K562 (cell line): ENCODE results near the gene CPTP. TPM values are rescaled to one million over a fixed set of nuclear protein-coding genes. Genes with fewer than 3 reads are reported as not detected.

Source experiments
- ATAC-seq: fragments of 200-7000 bp; cut with Tn5 transposase; 3 replicates; pipeline ENCODE4 v1.9.1; 2020; ENCODE audit warnings: moderate library complexity
- BruUV-seq: library from RNA; stranded (reverse); fragments of 400-500 nt; replicated peaks from 2 replicates; lab custom pipeline; 2021; lab: Mats Ljungman, UMichigan
- CTCF ChIA-PET: fragments of 300-600 bp; formaldehyde crosslinking; extraction: SDS; loops from one replicate; lab custom pipeline; 2021; ENCODE audit warnings: low intra/inter-chr PET ratio; lab: Yijun Ruan, JAX
- POLR2A ChIA-PET: fragments of 300-600, 350-650 bp; sonication (Branson Sonifier 250); formaldehyde crosslinking; extraction: SDS; loops from one replicate; lab custom pipeline; 2021; ENCODE audit warnings: antibody characterized with exemption, inconsistent platforms; lab: Yijun Ruan, JAX
- DNase-seq, 4 experiments: peaks; one replicate each; pipeline versions ENCODE4 v3.0.0 to v3.0.0-alpha.2; 2011 to 2018; ENCODE audit warnings: low spot score in 3 of 4, mixed read lengths in 3 of 4; ENCODE audit errors: extremely low read depth in 1 of 4
- FAIRE-seq: peaks from 2 replicates; lab custom pipeline; 2011; peaks lifted over from hg19 to GRCh38; lab: Jason Lieb, UNC
- H2AFZ ChIP-seq: 2 replicates; pipeline ENCODE4 v1.6.0; 2011; ENCODE audit warnings: low read depth, low read length, control low read depth, inconsistent platforms
- H3K27ac ChIP-seq: fragments of 200-600 bp; 3 replicates; pipeline ENCODE4 v1.8.0; 2011; ENCODE audit warnings: low read depth, mild to moderate bottlenecking, control low read depth, inconsistent platforms, low read length, moderate library complexity, mixed read lengths; ENCODE audit errors: extremely low read depth
- H3K27me3 ChIP-seq, 2 experiments: fragments of 300-600 bp in 1 of 2; 2 replicates in 1 of 2; 3 replicates in 1 of 2; pipeline versions ENCODE4 v1.6.0 to v1.8.0; 2011; ENCODE audit warnings: inconsistent platforms in 2 of 2, low read length in 2 of 2, mild to moderate bottlenecking in 1 of 2, mixed read lengths in 1 of 2, moderate library complexity in 1 of 2; ENCODE audit not compliant: control insufficient read depth in 2 of 2, insufficient read depth in 2 of 2
- H3K36me3 ChIP-seq: fragments of 300-600 bp; 3 replicates; pipeline ENCODE4 v1.8.0; 2011; ENCODE audit warnings: mild to moderate bottlenecking, low read length, inconsistent platforms; ENCODE audit not compliant: control insufficient read depth, insufficient read depth
- H3K4me1 ChIP-seq, 2 experiments: fragments of 200-600 bp in 1 of 2; replicated peaks in 1 of 2; 2 replicates in 1 of 2; 3 replicates in 1 of 2; pipeline versions ENCODE4 v1.5.1 to v1.8.0; 2011; ENCODE audit warnings: inconsistent platforms in 2 of 2, low read length in 2 of 2, mild to moderate bottlenecking in 1 of 2, mixed read lengths in 1 of 2, moderate library complexity in 1 of 2; ENCODE audit not compliant: control insufficient read depth in 2 of 2, insufficient read depth in 2 of 2
- H3K4me2 ChIP-seq: 2 replicates; pipeline ENCODE4 v1.6.1; 2011; ENCODE audit warnings: low read length, control low read depth, inconsistent platforms, mixed read lengths; ENCODE audit not compliant: insufficient read depth
- H3K4me3 ChIP-seq: fragments of 200-600 bp; sonication (generic), shearing (Covaris generic); 2 replicates; pipeline ENCODE4 v1.5.1; 2016; ENCODE audit warnings: control low read depth, inconsistent platforms
- H3K79me2 ChIP-seq: fragments of 200-600 bp; 3 replicates; pipeline ENCODE4 v1.8.0; 2011; ENCODE audit warnings: low read length, inconsistent platforms; ENCODE audit not compliant: control insufficient read depth, insufficient read depth
- H3K9ac ChIP-seq, 2 experiments: 2 replicates each; pipeline versions ENCODE4 v1.6.0 to v1.6.1; 2011; ENCODE audit warnings: low read depth in 2 of 2, low read length in 2 of 2, control low read depth in 1 of 2, inconsistent platforms in 1 of 2, mild to moderate bottlenecking in 1 of 2, mixed read lengths in 1 of 2; ENCODE audit not compliant: insufficient read depth in 1 of 2
- H3K9me1 ChIP-seq: one replicate; pipeline ENCODE4 v1.6.0; 2011; ENCODE audit warnings: inconsistent platforms, mild to moderate bottlenecking, low read length, moderate library complexity; ENCODE audit not compliant: control insufficient read depth, insufficient read depth
- H3K9me3 ChIP-seq: replicated peaks from 2 replicates; pipeline ENCODE4 v1.5.1; 2011; ENCODE audit warnings: low read depth, low read length, inconsistent platforms; ENCODE audit not compliant: control insufficient read depth, insufficient read depth
- H4K20me1 ChIP-seq: replicated peaks from 2 replicates; pipeline ENCODE4 v1.6.1; 2011; ENCODE audit warnings: low read length, inconsistent platforms, mixed read lengths; ENCODE audit not compliant: control insufficient read depth, insufficient read depth
- BDP1 ChIP-seq: IDR thresholded peaks from 3 replicates; pipeline ENCODE4 v1.6.1; 2011; ENCODE audit not compliant: insufficient read length, insufficient read depth
- CBFA2T3 ChIP-seq: fragments of 450-650 bp; IDR thresholded peaks from 2 replicates; pipeline ENCODE4 v1.6.1; 2017
- CREB1 ChIP-seq, 2 experiments: sonication (generic) in 1 of 2; formaldehyde crosslinking in 1 of 2; IDR thresholded peaks; 2 replicates each; pipeline versions ENCODE4 v1.6.1 to v1.8.0; 2012 to 2022; ENCODE audit warnings: inconsistent platforms in 1 of 2, mild to moderate bottlenecking in 1 of 2, missing genetic modification reagents in 1 of 2, moderate library complexity in 1 of 2
- GABPB2 ChIP-seq: fragments of 250-450 bp; sonication (Bioruptor Pico); conservative IDR thresholded peaks from 2 replicates; pipeline ENCODE4 v1.5.1; 2021; ENCODE audit warnings: mild to moderate bottlenecking
- ILF3 ChIP-seq: fragments of 450-650 bp; IDR thresholded peaks from 2 replicates; pipeline ENCODE4 v1.6.1; 2018; ENCODE audit warnings: antibody characterized with exemption, mild to moderate bottlenecking, moderate library complexity, borderline replicate concordance
- KDM1A ChIP-seq, 2 experiments: fragments of 450-650 bp; IDR thresholded peaks; 2 replicates each; pipeline ENCODE4 v1.6.1; 2016; ENCODE audit warnings: mild to moderate bottlenecking in 2 of 2
- MBD2 ChIP-seq: sonication (generic); IDR thresholded peaks from 2 replicates; pipeline ENCODE4 v1.6.1; 2016; ENCODE audit warnings: low read depth, borderline replicate concordance
- MYC ChIP-seq, 2 experiments: fragments of 250-450 bp in 1 of 2; sonication (Bioruptor Pico) in 1 of 2; IDR thresholded peaks; 2 replicates each; pipeline versions ENCODE4 v1.5.1 to v1.6.1; 2012 to 2021; ENCODE audit warnings: low read depth in 2 of 2, borderline replicate concordance in 1 of 2, improper control_type of control experiment in 1 of 2, low read length in 1 of 2, mild to moderate bottlenecking in 1 of 2, moderate library complexity in 1 of 2
- POLR2B ChIP-seq: fragments of 450-650 bp; IDR thresholded peaks from 2 replicates; pipeline ENCODE4 v1.6.1; 2018; ENCODE audit warnings: low read depth; ENCODE audit not compliant: partially characterized antibody
- RBFOX2 ChIP-seq: fragments of 200-400 bp; formaldehyde crosslinking; IDR thresholded peaks from 2 replicates; pipeline ENCODE4 v1.6.1; 2017; ENCODE audit warnings: low read depth, mild to moderate bottlenecking, low read length, moderate library complexity
- SMAD1 ChIP-seq: fragments of 150-350 bp; IDR thresholded peaks from 2 replicates; pipeline ENCODE4 v1.6.1; 2014; ENCODE audit warnings: low read length, low read depth; ENCODE audit not compliant: partially characterized antibody
- SRF ChIP-seq, 2 experiments: fragments of 250-450, 450-650 bp in 1 of 2; sonication (Bioruptor Pico) in 1 of 2; sonication (generic) in 1 of 2; formaldehyde crosslinking; IDR thresholded peaks; 2 replicates each; pipeline versions ENCODE4 v1.5.0 to v1.5.1; 2020 to 2022; ENCODE audit warnings: mild to moderate bottlenecking in 1 of 2, missing genetic modification reagents in 1 of 2
- ZEB2 ChIP-seq: fragments of 450-650 bp; IDR thresholded peaks from 2 replicates; pipeline ENCODE4 v1.6.1; 2016
- ZNF143 ChIP-seq: sonication (generic); formaldehyde crosslinking; IDR thresholded peaks from 2 replicates; pipeline ENCODE4 v1.9.0; 2022; ENCODE audit warnings: mild to moderate bottlenecking, missing genetic modification reagents
- WGBS: fragments of 100-300 bp; shearing (Covaris generic); methylation state at CpG from one replicate; pipeline ENCODE4 v1.1.6; 2016; ENCODE audit warnings: low coverage, mixed read lengths; ENCODE audit not compliant: insufficient coverage; ENCODE audit errors: missing lambda C conversion rate; 5-methylcytosine and 5-hydroxymethylcytosine counted together
- in situ Hi-C: fragments of 300-500 bp; cut with MboI; formaldehyde crosslinking; loops from 4 replicates; pipeline ENCODE4 v1.15.0; 2018; ENCODE audit warnings: inconsistent platforms, mixed read lengths
- intact Hi-C: fragments of 100-400 bp; cut with micrococcal nuclease; formaldehyde crosslinking; loops from 2 replicates; pipeline ENCODE4 v1.14.2; 2022
- polyA plus RNA-seq, 8 experiments: library from polyadenylated mRNA; depleted of rRNA in 4 of 8; stranded (reverse) in 5 of 8; unstranded in 3 of 8; fragments of >200 nt; fragmentation: Nextera tagmentation in 2 of 8; fragmentation: Illumina TruSeq in 1 of 8; extraction: Ambion mirVana in 2 of 8; extraction: Trizol in 1 of 8; gene quantifications; 2 replicates each; pipeline versions ENCODE4 v1.2.1 to v1.2.3, GENCODE V29; 2011 to 2014; ENCODE audit warnings: inconsistent platforms in 1 of 8, missing spikeins in 1 of 8
- total RNA-seq, 7 experiments: library from RNA; depleted of rRNA in 6 of 7; stranded (reverse); fragments of >200 nt in 6 of 7; fragmentation: Illumina TruSeq in 2 of 7; extraction: Trizol in 2 of 7; gene quantifications; 2 replicates each; pipeline versions ENCODE4 v1.2.1 to v1.2.3, GENCODE V29; 2011 to 2021; ENCODE audit warnings: low replicate concordance in 1 of 7
- TF ChIP-seq, protein P1 (sequence below): sonication (generic); formaldehyde crosslinking; IDR thresholded peaks from 2 replicates; pipeline ENCODE4 v1.8.0; 2022; ENCODE audit warnings: mild to moderate bottlenecking, missing genetic modification reagents

Gene CPTP
- total and polyA plus RNA-seq, 9 of the 15 experiments (the other 6 are each of a cell fraction or from before 2014, with no cell fraction given) = 0.11 to 25.8 (median 3.5) TPM

DNA sequence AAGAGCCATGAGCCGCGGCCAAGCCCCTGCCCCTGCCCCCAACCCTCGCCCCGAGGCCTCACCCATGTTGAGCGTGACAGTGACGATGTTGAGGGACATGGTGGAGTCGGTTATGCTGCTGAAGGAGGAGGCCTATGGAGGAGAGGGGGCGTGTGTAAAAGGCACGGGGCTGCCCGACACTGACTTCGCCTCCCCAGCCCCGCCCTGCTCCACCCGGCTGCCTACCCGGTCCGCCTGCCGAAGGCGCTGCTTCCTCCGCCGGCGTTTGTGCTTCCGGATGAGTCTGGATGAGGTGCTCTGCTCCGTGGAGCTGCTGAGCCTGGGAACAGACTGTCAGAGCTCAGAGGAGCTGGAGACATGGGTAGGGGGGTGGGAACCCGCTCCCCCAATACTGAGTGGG lies 15.6 kb downstream of the CPTP start:
- H3K4me2 ChIP-seq = no peak overlapping the region
- POLR2A ChIA-PET = no interaction called here
- H3K36me3 ChIP-seq = peaks cover 88% of the 10 kb centered on the region; the same call in 2 of the 3 replicates
- no peak overlapping the region for H2AFZ ChIP-seq
- peaks cover 29% of the 10 kb centered on the region; the same call in 1 of the 2 replicates for H4K20me1 ChIP-seq
- intact Hi-C loops (no loop called here), in situ Hi-C loops (no loop called here)
- ATAC-seq (no peak), FAIRE-seq (no peak), DNase-seq (no peak)
- H3K27me3 ChIP-seq = no peaks in the 10 kb centered on the region
- H3K4me3 ChIP-seq = no peak overlapping the region
- BruUV-seq = no TSS peak
- peaks cover 9% of the 10 kb centered on the region for H3K9me1 ChIP-seq
- WGBS = 90% methylated on average over 22 of the region's 23 CpGs
- CTCF ChIA-PET = no interaction called here
- no peak overlapping the region for H3K9ac ChIP-seq
- peaks cover 26% of the 10 kb centered on the region for H3K79me2 ChIP-seq
- peaks cover 2% of the 10 kb centered on the region; the same call in 1 of the 2 replicates for H3K9me3 ChIP-seq
- no peak overlapping the region for H3K27ac ChIP-seq
- peaks cover 3 to 88% of the 10 kb centered on the region in 2 experiments; a peak in 2 of 5 replicates for H3K4me1 ChIP-seq
- TF ChIP-seq, protein P1, sequence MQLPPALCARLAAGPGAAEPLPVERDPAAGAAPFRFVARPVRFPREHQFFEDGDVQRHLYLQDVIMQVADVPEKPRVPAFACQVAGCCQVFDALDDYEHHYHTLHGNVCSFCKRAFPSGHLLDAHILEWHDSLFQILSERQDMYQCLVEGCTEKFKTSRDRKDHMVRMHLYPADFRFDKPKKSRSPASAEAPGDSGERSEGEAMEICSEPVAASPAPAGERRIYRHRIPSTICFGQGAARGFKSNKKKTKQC = no peak

DNA sequence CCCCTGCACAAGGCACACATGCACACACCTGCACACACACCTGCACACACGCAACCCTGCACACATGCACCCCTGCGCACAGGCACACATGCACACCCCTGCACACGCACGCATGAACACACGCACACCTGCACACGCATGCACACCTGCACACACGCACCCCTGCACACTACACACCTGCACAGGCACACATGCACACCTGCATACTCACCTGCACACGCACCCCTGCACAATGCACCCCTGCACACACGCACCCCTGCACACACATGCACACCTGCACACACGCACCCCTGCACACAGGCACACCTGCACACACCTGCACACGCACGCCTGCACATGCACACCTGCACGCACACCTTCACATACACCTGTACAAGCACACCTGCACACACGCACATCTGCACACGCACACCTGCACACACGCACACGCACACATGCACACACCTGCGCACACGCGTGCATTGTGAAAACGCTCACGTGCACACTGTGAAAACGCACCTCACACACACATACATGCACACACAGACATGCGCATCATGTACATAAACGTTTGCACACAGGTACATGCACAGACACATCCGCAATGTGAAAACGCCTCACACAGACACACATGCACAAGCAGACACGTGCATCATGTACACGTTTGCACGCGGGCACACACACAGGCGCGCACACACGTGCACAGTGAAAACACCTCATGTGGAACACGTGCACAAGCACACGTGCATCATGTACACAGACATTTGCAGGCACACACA lies 16.4 kb downstream of the CPTP start:
- no peak overlapping the region for H2AFZ ChIP-seq
- H4K20me1 ChIP-seq = peaks cover 33% of the 10 kb centered on the region; the same call in 1 of the 2 replicates
- no peaks in the 10 kb centered on the region for H3K27me3 ChIP-seq
- FAIRE-seq = no peak
- H3K9me3 ChIP-seq = peaks cover 2% of the 10 kb centered on the region; the same call in 1 of the 2 replicates
- no TSS peak for BruUV-seq
- H3K4me1 ChIP-seq = peaks cover 7 to 88% of the 10 kb centered on the region in 2 experiments; a peak in 3 of 5 replicates
- peaks cover 34% of the 10 kb centered on the region for H3K79me2 ChIP-seq
- H3K9me1 ChIP-seq = peaks cover 11% of the 10 kb centered on the region
- intact Hi-C loops = no loop called here
- 96% methylated on average over 36 of the region's 36 CpGs for whole genome bisulfite sequencing
- CTCF ChIA-PET = no interaction called here
- H3K36me3 ChIP-seq = peaks cover 82% of the 10 kb centered on the region; the same call in 2 of the 3 replicates
- H3K9ac ChIP-seq = no peak overlapping the region
- no peak overlapping the region for H3K27ac ChIP-seq
- ATAC-seq = no peak
- no peak for DNase-seq
- in situ Hi-C loops = no loop called here
- H3K4me2 ChIP-seq = no peak overlapping the region
- POLR2A ChIA-PET = interaction anchor here (0.6 kb wide), 1 partner anchor 35 kb away, joined by 3 read pairs; no protein-coding TSS in a partner anchor
- H3K4me3 ChIP-seq = no peak overlapping the region
- TF ChIP-seq CREB1 (IDR thresholded peaks at IDR 0.05) (no peak), CREB1 (CRISPR knock-in tag; IDR thresholded peaks at IDR 0.05) (0 out of 2 replicates have a peak, but pooled peaks have one; percentile 34), CBFA2T3 (no peak), MBD2 (no peak), POLR2B (peak; percentile 10), RBFOX2 (0 out of 2 replicates have a peak, but pooled peaks have one; percentile 10), MYC (IDR thresholded peaks at IDR 0.05; ENCODE audit: low read depth, low read length) (no peak), MYC (CRISPR knock-in tag; IDR thresholded peaks at IDR 0.05; ENCODE audit: borderline replicate concordance, low read depth) (no peak), ZNF143 (CRISPR knock-in tag) (peak; percentile 33; the same call in 1 of the 2 replicates), GABPB2 (CRISPR knock-in tag) (no peak), KDM1A (IDR thresholded peaks at IDR 0.05) (peak in 1 of 2 experiments; percentile 66; a peak in 1 of 4 replicates), BDP1 (no peak), ILF3 (no peak), ZEB2 (peak; percentile 77), SMAD1 (no peak), SRF (CRISPR knock-in tag; IDR thresholded peaks at IDR 0.05) (no peak)
